Heart left ventricle (tissue), 16 donors: ENCODE data around the gene DSC3. TPM values are rescaled to one million over a fixed set of nuclear protein-coding genes. Genes with fewer than 3 reads are reported as not detected.
A peak's percentile ranks its signal among the peaks of the same experiment; 100 is the strongest.

Experiments
- ATAC-seq, 4 donors: fragments of 200-7000 bp; cut with Tn5 transposase; one replicate each; pipeline ENCODE4 v1.9.1; 2020 to 2022; ENCODE audit warnings: moderate library complexity in 4 of 4, mild to moderate bottlenecking in 3 of 4, moderate number of reproducible peaks in 1 of 4
- DNase-seq, 5 donors: peaks; one replicate each; pipeline ENCODE4 v3.0.0-alpha.2; 2020
- H3K27ac ChIP-seq, 12 donors: fragments of 200-600 bp; sonication (generic) in 4 of 12; one replicate each; pipeline versions ENCODE4 v1.5.0 to v1.8.0; 2016 to 2022; ENCODE audit warnings: mild to moderate bottlenecking in 2 of 12
- H3K27me3 ChIP-seq, 9 donors: fragments of 200-600 bp; sonication (generic) in 2 of 9; one replicate each; pipeline versions ENCODE4 v1.5.1 to v1.8.0; 2016 to 2022; ENCODE audit warnings: mild to moderate bottlenecking in 3 of 9
- H3K36me3 ChIP-seq, 9 donors: fragments of 200-600 bp; sonication (generic) in 2 of 9; one replicate each; pipeline versions ENCODE4 v1.5.0 to v1.8.0; 2018 to 2022; ENCODE audit warnings: mild to moderate bottlenecking in 2 of 9
- H3K4me1 ChIP-seq, 12 donors: fragments of 200-600 bp; sonication (generic) in 4 of 12; one replicate each; pipeline versions ENCODE4 v1.5.0 to v1.8.0; 2016 to 2022; ENCODE audit warnings: mild to moderate bottlenecking in 3 of 12
- H3K4me3 ChIP-seq, 12 donors: fragments of 200-600 bp; sonication (generic) in 4 of 12; one replicate each; pipeline versions ENCODE4 v1.5.0 to v1.8.0; 2017 to 2022; ENCODE audit warnings: mild to moderate bottlenecking in 9 of 12, moderate library complexity in 4 of 12
- H3K9me3 ChIP-seq, 12 donors: fragments of 200-600 bp; sonication (generic) in 4 of 12; one replicate each; pipeline versions ENCODE4 v1.5.0 to v1.8.0; 2016 to 2022; ENCODE audit warnings: mild to moderate bottlenecking in 1 of 12
- CTCF ChIP-seq, 12 donors: fragments of 200-600 bp; sonication (generic) in 4 of 12; IDR thresholded peaks; one replicate each; pipeline versions ENCODE4 v1.5.0 to v1.8.0; 2018 to 2022; ENCODE audit warnings: antibody characterized with exemption in 12 of 12, mild to moderate bottlenecking in 5 of 12
- POLR2A ChIP-seq, 2 donors: fragments of 450-650 bp; IDR thresholded peaks; one replicate each; pipeline ENCODE4 v1.6.1; 2017; ENCODE audit warnings: antibody characterized with exemption in 2 of 2, mild to moderate bottlenecking in 2 of 2, moderate library complexity in 2 of 2
- WGBS, 4 donors: extraction: QIAGEN DNeasy Blood & Tissue Kit in 2 of 4; methylation state at CpG; one replicate each; pipeline versions ENCODE4 v1.1.5 to v1.1.7; 2013 to 2018; 5-methylcytosine and 5-hydroxymethylcytosine counted together
- intact Hi-C, 10 donors: fragments of 100-400 bp; cut with DNase I; formaldehyde crosslinking; loops; one replicate each; pipeline versions ENCODE4 v1.11.1 to v1.14.2; 2022
- long read RNA-seq, 3 donors: library from polyadenylated mRNA; unstranded; transcript quantifications; one replicate each; pipeline ENCODE4 v2.0.0, GENCODE V29; 2020 to 2021
- polyA plus RNA-seq, 2 donors: library from polyadenylated mRNA; stranded (reverse); fragments of 200-250 nt; gene quantifications; one replicate each; pipeline ENCODE4 v1.2.3, GENCODE V29; 2013
- total RNA-seq, 9 donors: library from RNA; depleted of rRNA in 2 of 9; stranded (reverse); fragments of >200 nt in 2 of 9; fragmentation: NEBNext Ultra II Directional in 3 of 9; extraction: Animal tissue kit (Norgen Biotek cat#: 25700) in 3 of 9; gene quantifications; one replicate each; pipeline versions ENCODE4 v1.1.0 to v1.2.4, GENCODE V29; 2016 to 2023
- donor health status: ischemic (EF 13 %, LVEDD 7.1; RV severe dilation, severe dysfunction).
- donor health status: healthy with polysubstance abuse.
- donor health status: DM: no; HTN: yes; CAD: no.
- donor health status: DM: no; HTN: no; CAD: no.
- donor health status: ischemic (EF 25% LVEDD 6.9; RV normal size, moderate dysfunction).
- donor health status: ischemic (EF 25% LVEDD 5.7; RV mildly dilated, moderate dysfunction).
- donor health status: healthy.
- donor health status: DM: yes; HTN: yes; CAD: no.
- donor health status: ischemic (EF 35%, LVEDD 5.7; RV mildly dilated, moderate dysfunction).
- donor health status: nonischemic (EF 11% LVEDD 7.7; RV severe dilation, severe dysfunction).
- donor health status: DM: yes; HTN: yes; CAD: no.
- donor health status: PGD.
- donor health status: ischemic (EF 29% LVEDD 5.4; RV normal size, mild dysfunction).
- donor health status: nonischemic (EF 23%, LVEDD 6.1; RV moderate dilation, normal function).

Gene DSC3
- total RNA-seq: 10 to 100 TPM in 1 of 9 donors, under 1 TPM in 6, not detected in 2; 0.05 to 10.9 (median 0.13) TPM
- under 1 TPM; 0.04 to 0.22 TPM for polyA plus RNA-seq
- long read RNA-seq, donor 1: 0 reads
- long read RNA-seq, donor 2: 0 reads
- long read RNA-seq, donor 3: 0 reads

- intact Hi-C loops: loop anchor here in 1 of 10 donors (10.0 kb wide), 1 partner anchor 52 kb away; no protein-coding TSS in a partner anchor
These were observed at the start of gene DSC3 for GRCh38 chr18:31042406-31043181. TSS of gene DSC3 (minus strand) at chr18:31042742. CDS start at chr18:31042660, 82 bp downstream.

DNA sequence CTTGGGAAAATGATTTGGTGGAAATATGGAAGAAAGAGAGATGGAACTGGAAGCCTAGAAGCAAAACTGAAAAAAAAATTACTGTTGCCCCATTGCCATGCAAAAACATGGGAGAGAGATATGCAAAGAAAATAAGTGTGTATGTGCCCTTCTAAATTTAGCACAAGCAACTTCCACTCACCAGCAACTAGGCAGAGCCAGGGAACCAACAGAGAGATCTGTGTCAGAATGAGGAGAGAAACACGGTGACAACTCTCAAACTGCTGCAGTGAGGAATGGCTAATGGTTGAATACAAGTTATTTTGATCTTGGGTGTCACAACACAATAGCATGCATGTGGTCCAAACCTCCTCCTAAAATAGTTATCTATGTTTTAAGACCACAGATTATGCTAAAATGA lies 48.8 kb upstream of the DSC3 start:
- intact Hi-C loops: loop anchor here in 4 of 10 donors (10.0 kb wide), 5 partner anchors 47 to 423 kb away; partner anchors contain the start of gene DSC3 (in 1 of the 4)
- H3K4me3 ChIP-seq: peak overlapping the region in 1 of 12 donors; percentile 8
- WGBS, 4 donors: 25 to 43% (median 41%) methylated on average over 1 of the region's 1 CpG
- H3K27ac ChIP-seq: peak overlapping the region in 8 of 12 donors; percentile 39 to 75 (median 58)
- H3K4me1 ChIP-seq: peaks cover 0 to 6% (median 0%) of the 10 kb centered on the region in 12 donors
- H3K9me3 ChIP-seq: no peaks in the 10 kb centered on the region
- DNase-seq (no peak), ATAC-seq (peak; percentile 47 to 93 (median 86))
- H3K36me3 ChIP-seq: peaks cover 0 to 37% (median 22%) of the 10 kb centered on the region in 9 donors
- no peak for TF ChIP-seq POLR2A (IDR thresholded peaks at IDR 0.05)
- no peak for TF ChIP-seq CTCF (IDR thresholded peaks at IDR 0.05)
- H3K27me3 ChIP-seq: no peaks in the 10 kb centered on the region

More at GRCh38 chr18:31042406-31043181, at the start of gene DSC3:
- 1 to 4% (median 3%) methylated on average over 37 to 73 of the region's 73 CpGs for WGBS, 4 donors
- Histone ChIP-seq H3K36me3 (no peaks in the 10 kb centered on the region), H3K27me3 (peaks cover 15 to 77% (median 51%) of the 10 kb centered on the region in 9 donors), H3K4me3 (peak within 1 kb of the TSS in 11 of 12 donors; percentile 5 to 44 (median 39)), H3K27ac (no peak within 1 kb of the TSS), H3K9me3 (no peaks in the 10 kb centered on the region), H3K4me1 (peaks cover 0 to 24% (median 6%) of the 10 kb centered on the region in 12 donors)
- no peak for TF ChIP-seq CTCF (IDR thresholded peaks at IDR 0.05)
- peak in 1 of 5 donors; percentile 65 for DNase-seq
- ATAC-seq: peak in 3 of 4 donors; percentile 22 to 45 (median 39)

DNA sequence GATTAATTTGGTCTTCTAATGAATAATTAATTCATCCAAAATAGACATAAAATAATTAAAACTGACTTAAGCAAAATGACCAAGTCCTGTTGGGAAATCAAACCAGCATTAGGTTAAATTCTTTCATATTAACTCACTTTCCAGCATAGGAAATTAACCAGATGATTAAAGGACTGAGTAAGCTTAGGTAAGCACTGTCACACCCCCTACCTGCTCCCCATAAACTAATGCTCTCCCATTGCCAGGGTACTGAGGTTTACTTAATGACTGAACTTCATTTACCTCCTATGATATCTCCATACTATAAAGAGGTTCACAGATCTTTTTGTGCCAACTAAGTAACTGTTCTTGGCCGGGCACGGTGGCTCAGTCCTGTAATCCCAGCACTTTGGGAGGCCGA lies 46.0 kb upstream of the DSC3 start:
- WGBS, 4 donors: 68 to 79% (median 72%) methylated on average over 3 of the region's 3 CpGs
- no peak for ATAC-seq
- H3K36me3 ChIP-seq: peaks cover 0 to 59% (median 28%) of the 10 kb centered on the region in 9 donors
- H3K27ac ChIP-seq: no peak overlapping the region
- no peaks in the 10 kb centered on the region for H3K27me3 ChIP-seq
- no peak for DNase-seq
- intact Hi-C loops: no loop called here
- peaks cover 0 to 6% (median 0%) of the 10 kb centered on the region in 12 donors for H3K4me1 ChIP-seq
- H3K4me3 ChIP-seq: no peak overlapping the region
- H3K9me3 ChIP-seq: no peaks in the 10 kb centered on the region
- TF ChIP-seq CTCF (IDR thresholded peaks at IDR 0.05) (no peak), POLR2A (IDR thresholded peaks at IDR 0.05) (no peak)

- no peak for TF ChIP-seq POLR2A (IDR thresholded peaks at IDR 0.05)
- TF ChIP-seq CTCF (IDR thresholded peaks at IDR 0.05): no peak
- Histone ChIP-seq H3K4me3 (no peak overlapping the region), H3K9me3 (peaks cover 0 to 3% (median 0%) of the 10 kb centered on the region in 12 donors), H3K27me3 (no peaks in the 10 kb centered on the region), H3K36me3 (peaks cover 0 to 66% (median 21%) of the 10 kb centered on the region in 9 donors), H3K4me1 (no peaks in the 10 kb centered on the region), H3K27ac (no peak overlapping the region)
- ATAC-seq (no peak), DNase-seq (no peak)
- 93 to 95% (median 94%) methylated on average over 3 of the region's 3 CpGs for WGBS, 4 donors
- intact Hi-C loops: loop anchor here in 1 of 10 donors (10.0 kb wide), 1 partner anchor 55 kb away; no protein-coding TSS in a partner anchor
These were observed 37.4 kb upstream of the DSC3 start for GRCh38 chr18:31079973-31080372.
